ENCODE data around the gene SERPINA12. TPM values are rescaled to one million over a fixed set of nuclear protein-coding genes. Genes with fewer than 3 reads are reported as not detected.

Gene SERPINA12
- total and polyA plus RNA-seq, 7 donors: not detected

DNA sequence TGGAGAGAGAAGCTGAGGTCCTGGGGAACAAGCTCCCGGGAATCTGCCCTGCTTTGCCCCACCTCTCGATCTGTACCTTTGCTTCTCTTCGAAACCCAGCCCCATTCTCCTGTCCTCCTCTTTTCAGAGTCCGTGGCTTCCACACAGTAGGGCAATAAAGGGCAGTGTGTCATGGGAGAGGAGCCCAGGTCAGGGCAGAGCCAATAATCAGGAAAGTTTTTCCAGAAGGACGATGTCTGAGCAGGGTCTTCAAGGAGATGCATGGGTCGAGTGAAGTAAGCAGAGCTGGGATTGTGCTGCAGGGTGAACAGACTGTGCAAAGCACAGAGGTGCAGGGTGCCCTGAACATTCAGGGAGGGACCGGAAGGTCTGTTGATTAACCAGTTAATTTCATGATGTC lies 29.9 kb upstream of the SERPINA12 start:
- Histone ChIP-seq H3K4me3 (no peak overlapping the region), H3K27ac (no peak overlapping the region), H3K27me3 (ENCODE audit: insufficient read depth in 3 of 3, low read length in 2 of 3) (no peaks in the 10 kb centered on the region), H3K4me1 (no peaks in the 10 kb centered on the region), H3K36me3 (ENCODE audit: insufficient read depth in 1 of 2, low read depth in 1 of 2) (no peaks in the 10 kb centered on the region), H3K9me3 (no peaks in the 10 kb centered on the region)
- 77 to 80% (median 78%) methylated on average over 7 of the region's 7 CpGs for WGBS, 3 donors
- TF ChIP-seq, protein P1, sequence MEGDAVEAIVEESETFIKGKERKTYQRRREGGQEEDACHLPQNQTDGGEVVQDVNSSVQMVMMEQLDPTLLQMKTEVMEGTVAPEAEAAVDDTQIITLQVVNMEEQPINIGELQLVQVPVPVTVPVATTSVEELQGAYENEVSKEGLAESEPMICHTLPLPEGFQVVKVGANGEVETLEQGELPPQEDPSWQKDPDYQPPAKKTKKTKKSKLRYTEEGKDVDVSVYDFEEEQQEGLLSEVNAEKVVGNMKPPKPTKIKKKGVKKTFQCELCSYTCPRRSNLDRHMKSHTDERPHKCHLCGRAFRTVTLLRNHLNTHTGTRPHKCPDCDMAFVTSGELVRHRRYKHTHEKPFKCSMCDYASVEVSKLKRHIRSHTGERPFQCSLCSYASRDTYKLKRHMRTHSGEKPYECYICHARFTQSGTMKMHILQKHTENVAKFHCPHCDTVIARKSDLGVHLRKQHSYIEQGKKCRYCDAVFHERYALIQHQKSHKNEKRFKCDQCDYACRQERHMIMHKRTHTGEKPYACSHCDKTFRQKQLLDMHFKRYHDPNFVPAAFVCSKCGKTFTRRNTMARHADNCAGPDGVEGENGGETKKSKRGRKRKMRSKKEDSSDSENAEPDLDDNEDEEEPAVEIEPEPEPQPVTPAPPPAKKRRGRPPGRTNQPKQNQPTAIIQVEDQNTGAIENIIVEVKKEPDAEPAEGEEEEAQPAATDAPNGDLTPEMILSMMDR (IDR thresholded peaks at IDR 0.05): no peak
- DNase-seq (no peak), ATAC-seq (no peak)
- intact Hi-C loops (cut with DNase I): no loop called here

DNA sequence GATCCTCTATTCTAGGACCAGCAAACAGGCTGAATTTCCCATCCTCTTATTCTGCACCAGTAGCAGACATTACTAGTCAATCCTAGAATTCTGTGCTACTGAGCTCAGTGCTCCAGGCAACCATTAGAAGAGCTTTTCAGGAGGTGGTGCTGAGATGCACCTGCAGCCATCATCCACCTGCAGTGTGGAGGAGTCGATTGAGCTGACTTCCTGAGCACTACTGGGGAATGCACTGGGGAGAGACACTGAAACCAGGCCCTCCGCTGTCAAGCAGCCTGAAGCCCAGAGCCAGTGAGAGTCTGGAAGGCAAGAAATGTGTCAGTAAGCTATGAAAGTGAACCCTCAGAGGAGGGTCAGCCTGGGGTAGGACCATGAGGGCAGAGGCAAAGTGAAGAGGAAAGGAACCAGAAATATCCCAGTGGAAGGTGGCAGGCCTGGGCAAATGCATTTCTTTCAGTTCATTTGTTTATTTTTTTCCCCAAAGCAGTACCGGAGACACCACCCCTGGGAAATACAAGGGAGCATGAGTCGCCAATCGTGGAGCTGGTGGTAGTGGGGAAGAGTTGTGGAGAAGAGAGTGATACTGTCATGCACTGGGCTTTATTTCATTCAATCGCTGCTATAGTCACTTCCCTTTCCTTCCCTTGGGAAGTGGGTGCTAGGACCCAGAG lies 28.9 kb upstream of the SERPINA12 start:
- 76 to 81% (median 78%) methylated on average over 6 of the region's 6 CpGs for WGBS, 3 donors
- TF ChIP-seq, protein P1 (IDR thresholded peaks at IDR 0.05): no peak
- H3K27ac ChIP-seq: no peak overlapping the region
- no peaks in the 10 kb centered on the region for H3K4me1 ChIP-seq
- DNase-seq (no peak), ATAC-seq (no peak)
- no peaks in the 10 kb centered on the region for H3K36me3 ChIP-seq (ENCODE audit: insufficient read depth in 1 of 2, low read depth in 1 of 2)
- H3K4me3 ChIP-seq: no peak overlapping the region
- no peaks in the 10 kb centered on the region for H3K9me3 ChIP-seq
- peaks cover 0 to 3% (median 0%) of the 10 kb centered on the region in 3 donors for H3K27me3 ChIP-seq (ENCODE audit: insufficient read depth in 3 of 3, low read length in 2 of 3)
- intact Hi-C loops (cut with DNase I): no loop called here

DNA sequence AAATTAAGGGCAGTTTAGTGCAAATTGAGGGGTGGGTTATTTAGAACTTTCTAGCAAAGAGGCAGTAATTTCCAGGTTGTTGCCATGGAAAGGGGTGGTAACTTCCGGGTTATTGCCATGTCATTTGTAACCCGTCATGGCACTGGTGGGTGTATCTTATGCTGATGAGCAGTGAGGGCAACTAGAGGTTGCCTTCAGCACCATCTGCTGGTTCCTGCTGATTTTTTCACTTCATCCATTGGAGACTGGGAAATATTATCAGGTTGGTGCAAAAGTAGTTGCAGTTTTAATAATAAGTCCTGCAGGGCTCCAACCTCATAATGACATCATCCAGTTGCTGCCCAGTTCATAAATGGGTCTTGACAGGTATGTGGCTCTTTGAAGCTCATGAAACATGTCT lies 27.6 kb upstream of the SERPINA12 start:
- TF ChIP-seq, protein P1 (IDR thresholded peaks at IDR 0.05): no peak
- Histone ChIP-seq H3K27me3 (ENCODE audit: insufficient read depth in 3 of 3, low read length in 2 of 3) (peaks cover 0 to 4% (median 0%) of the 10 kb centered on the region in 3 donors), H3K9me3 (no peaks in the 10 kb centered on the region), H3K4me1 (no peaks in the 10 kb centered on the region), H3K36me3 (ENCODE audit: insufficient read depth in 1 of 2, low read depth in 1 of 2) (no peaks in the 10 kb centered on the region), H3K4me3 (no peak overlapping the region), H3K27ac (no peak overlapping the region)
- ATAC-seq (no peak), DNase-seq (no peak)
- 27 to 36% (median 33%) methylated on average over 2 of the region's 2 CpGs for WGBS, 3 donors
- intact Hi-C loops (cut with DNase I): no loop called here

DNA sequence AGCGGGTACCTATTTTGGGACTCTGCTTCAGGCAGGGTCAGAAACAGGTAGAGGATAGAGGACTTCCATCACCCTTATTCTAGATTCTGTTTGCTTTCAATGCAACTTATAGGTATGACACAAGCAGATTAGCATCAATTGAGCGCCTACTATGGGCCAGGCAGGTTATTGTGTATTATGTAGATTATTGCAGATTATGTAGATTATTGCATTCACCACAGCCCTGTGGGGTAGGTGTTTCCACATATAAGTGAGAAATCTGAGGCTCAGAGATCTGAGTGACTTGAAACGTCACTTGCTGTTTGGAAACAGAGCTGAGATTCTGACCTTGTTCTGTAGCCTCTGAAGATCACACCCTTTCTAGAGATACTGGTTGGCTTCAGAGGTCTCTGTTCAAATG lies 26.2 kb upstream of the SERPINA12 start:
- Histone ChIP-seq H3K27me3 (ENCODE audit: insufficient read depth in 3 of 3, low read length in 2 of 3) (peaks cover 0 to 4% (median 0%) of the 10 kb centered on the region in 3 donors), H3K36me3 (ENCODE audit: insufficient read depth in 1 of 2, low read depth in 1 of 2) (no peaks in the 10 kb centered on the region), H3K27ac (no peak overlapping the region), H3K9me3 (no peaks in the 10 kb centered on the region), H3K4me3 (no peak overlapping the region), H3K4me1 (no peaks in the 10 kb centered on the region)
- TF ChIP-seq, protein P1 (IDR thresholded peaks at IDR 0.05): no peak
- ATAC-seq: no peak
- WGBS, 3 donors: 69 to 78% (median 71%) methylated on average over 3 of the region's 3 CpGs
- DNase-seq: no peak
- intact Hi-C loops (cut with DNase I): no loop called here

DNA sequence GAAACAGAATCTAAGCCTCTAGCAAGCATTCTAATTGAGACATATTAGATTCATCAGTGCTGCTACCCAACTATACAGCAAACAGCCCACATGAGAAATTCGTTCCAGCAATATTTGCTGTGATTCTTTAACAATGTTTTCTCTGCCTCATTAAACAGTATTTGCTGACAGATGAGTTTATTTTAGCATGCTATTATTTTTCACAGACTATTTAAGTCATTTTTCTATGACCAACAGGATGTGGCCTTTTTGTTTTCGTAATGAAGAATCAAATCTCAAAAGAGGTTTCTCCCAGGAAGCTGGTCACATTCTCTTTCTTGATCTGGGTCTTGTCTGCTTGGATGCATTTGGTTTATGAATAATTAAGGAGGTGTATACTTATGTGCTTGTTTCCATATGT lies 23.2 kb upstream of the SERPINA12 start:
- WGBS, 3 donors: 52 to 60% (median 55%) methylated on average over 2 of the region's 2 CpGs
- intact Hi-C loops (cut with DNase I): no loop called here
- no peak for ATAC-seq
- Histone ChIP-seq H3K9me3 (no peaks in the 10 kb centered on the region), H3K4me3 (no peak overlapping the region), H3K4me1 (no peaks in the 10 kb centered on the region), H3K27ac (no peak overlapping the region), H3K36me3 (ENCODE audit: insufficient read depth in 1 of 2, low read depth in 1 of 2) (no peaks in the 10 kb centered on the region), H3K27me3 (ENCODE audit: insufficient read depth in 3 of 3, low read length in 2 of 3) (peaks cover 0 to 4% (median 0%) of the 10 kb centered on the region in 3 donors)
- DNase-seq: no peak
- TF ChIP-seq, protein P1 (IDR thresholded peaks at IDR 0.05): no peak

Measured in psoas muscle (tissue), 8 donors.